Erythroblast (primary cell): ENCODE measurements around the gene FKRP.

Source experiments
- DNase-seq, 2 experiments: peaks; one replicate each; lab custom pipeline; 2025; lab: John Stamatoyannopoulos, UW
- GATA1 ChIP-seq: IDR thresholded peaks from 2 replicates; pipeline ENCODE4 v1.6.1; 2011; ENCODE audit warnings: low read depth, mild to moderate bottlenecking, control low read depth, low read length, moderate library complexity
- POLR2A ChIP-seq: IDR thresholded peaks from 2 replicates; pipeline ENCODE4 v1.6.1; 2011; ENCODE audit warnings: mild to moderate bottlenecking, low read length

Gene FKRP

GRCh38 chr19:46732172-46732938 is 13.5 kb upstream of the FKRP start:
- no peak for DNase-seq
- TF ChIP-seq POLR2A: no peak
- no peak for TF ChIP-seq GATA1

GRCh38 chr19:46732966-46733689 is 12.7 kb upstream of the FKRP start:
- no peak for TF ChIP-seq GATA1
- TF ChIP-seq POLR2A: no peak
- peak in 1 of 2 experiments; percentile 27 for DNase-seq

- TF ChIP-seq GATA1 (no peak), POLR2A (no peak)
- DNase-seq: no peak
Observed at GRCh38 chr19:46733690-46734292, 12.1 kb upstream of the FKRP start.

- TF ChIP-seq GATA1 (peak; percentile 8), POLR2A (no peak)
- peak; percentile 91 to 94 for DNase-seq
Observed at GRCh38 chr19:46736531-46737297, 9.1 kb upstream of the FKRP start.

- DNase-seq: no peak
- TF ChIP-seq GATA1 (no peak), POLR2A (no peak)
Observed at GRCh38 chr19:46737298-46737654, 8.6 kb upstream of the FKRP start.

- DNase-seq: no peak
- TF ChIP-seq POLR2A (no peak), GATA1 (no peak)
Observed at GRCh38 chr19:46737761-46738171, 8.1 kb upstream of the FKRP start.

- TF ChIP-seq POLR2A: no peak
- TF ChIP-seq GATA1: no peak
Observed at GRCh38 chr19:46739290-46739771, 6.5 kb upstream of the FKRP start.

GRCh38 chr19:46741447-46741846 is 4.4 kb upstream of the FKRP start:
- no peak for TF ChIP-seq POLR2A
- no peak for TF ChIP-seq GATA1
- no peak for DNase-seq

More at GRCh38 chr19:46739290-46739771, 6.5 kb upstream of the FKRP start:
- DNase-seq: no peak

GRCh38 chr19:46742926-46743480 is 2.9 kb upstream of the FKRP start:
- TF ChIP-seq POLR2A (no peak), GATA1 (no peak)
- no peak for DNase-seq

GRCh38 chr19:46744005-46744691 is 1.7 kb upstream of the FKRP start:
- DNase-seq: no peak
- TF ChIP-seq GATA1 (no peak), POLR2A (no peak)

GRCh38 chr19:46745030-46745429 is 827 bp upstream of the FKRP start:
- DNase-seq: no peak
- TF ChIP-seq GATA1: no peak
- TF ChIP-seq POLR2A: no peak

- no peak for TF ChIP-seq GATA1
- no peak for TF ChIP-seq POLR2A
- DNase-seq: peak; percentile 75 to 86
Observed at GRCh38 chr19:46746281-46747057, 612 bp downstream of the FKRP start, which contains the start of gene STRN4. Gene STRN4, minus strand, starts transcription at chr19:46746450. Its CDS starts 20 bp downstream, at chr19:46746430.
